Measurements from ENCODE around the gene HJURP.

The HJURP gene

DNA sequence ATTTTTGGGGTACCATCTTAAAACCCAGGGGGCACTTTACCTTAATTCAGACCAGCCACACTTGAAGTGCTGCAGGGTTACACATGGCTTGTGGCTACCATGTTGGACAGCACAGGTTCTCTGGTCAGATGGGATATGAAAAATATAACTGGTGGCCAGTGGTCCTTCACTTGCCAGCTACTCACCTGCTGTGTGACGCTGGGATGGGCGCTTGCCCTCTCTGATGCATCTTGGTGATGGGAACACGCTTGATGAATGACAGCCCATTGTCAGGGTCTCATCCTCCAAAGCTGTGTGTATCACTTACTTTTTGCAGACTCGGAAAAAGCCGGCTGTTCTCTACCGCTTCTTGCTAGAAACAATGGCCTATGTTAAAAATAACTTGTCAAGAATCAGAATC, 22.5 kb downstream of the HJURP start:
- Histone ChIP-seq H3K36me3 (ENCODE audit: control insufficient read depth, insufficient read depth, low read length) (peaks cover 10% of the 10 kb centered on the region), H3K9ac (ENCODE audit: low read length) (no peak overlapping the region), H3K79me2 (ENCODE audit: control insufficient read depth, insufficient read depth, low read length) (no peaks in the 10 kb centered on the region), H3K4ac (ENCODE audit: low read depth, low read length) (no peak overlapping the region), H2BK120ac (ENCODE audit: low read depth, low read length) (no peak overlapping the region), H3K23ac (ENCODE audit: low read length) (no peak overlapping the region), H3K4me2 (ENCODE audit: low read length) (no peak overlapping the region), H3K27ac (ENCODE audit: low read depth, low read length) (no peak overlapping the region), H3K79me1 (ENCODE audit: low read length) (peaks cover 3% of the 10 kb centered on the region), H2AK5ac (ENCODE audit: low read length) (no peak overlapping the region), H4K8ac (ENCODE audit: low read depth, low read length) (no peak overlapping the region), H4K5ac (ENCODE audit: low read length) (no peak overlapping the region), H3K18ac (ENCODE audit: low read length) (no peak overlapping the region), H2BK15ac (replicated peaks; ENCODE audit: low read depth) (no peak overlapping the region), H2BK5ac (ENCODE audit: low read length) (no peak overlapping the region), H3K56ac (ENCODE audit: low read length) (no peak overlapping the region), H3K27me3 (ENCODE audit: insufficient read depth, low read length, poor library complexity) (no peaks in the 10 kb centered on the region), H3K4me1 (ENCODE audit: control insufficient read depth, low read depth, low read length) (no peaks in the 10 kb centered on the region), H3K4me3 (ENCODE audit: low read length) (no peak overlapping the region)
- no CpG with 5 or more reads among the region's 6 CpGs for WGBS (ENCODE audit: extremely low coverage, insufficient coverage, low lambda C conversion rate)
- DNase-seq = no peak

DNA sequence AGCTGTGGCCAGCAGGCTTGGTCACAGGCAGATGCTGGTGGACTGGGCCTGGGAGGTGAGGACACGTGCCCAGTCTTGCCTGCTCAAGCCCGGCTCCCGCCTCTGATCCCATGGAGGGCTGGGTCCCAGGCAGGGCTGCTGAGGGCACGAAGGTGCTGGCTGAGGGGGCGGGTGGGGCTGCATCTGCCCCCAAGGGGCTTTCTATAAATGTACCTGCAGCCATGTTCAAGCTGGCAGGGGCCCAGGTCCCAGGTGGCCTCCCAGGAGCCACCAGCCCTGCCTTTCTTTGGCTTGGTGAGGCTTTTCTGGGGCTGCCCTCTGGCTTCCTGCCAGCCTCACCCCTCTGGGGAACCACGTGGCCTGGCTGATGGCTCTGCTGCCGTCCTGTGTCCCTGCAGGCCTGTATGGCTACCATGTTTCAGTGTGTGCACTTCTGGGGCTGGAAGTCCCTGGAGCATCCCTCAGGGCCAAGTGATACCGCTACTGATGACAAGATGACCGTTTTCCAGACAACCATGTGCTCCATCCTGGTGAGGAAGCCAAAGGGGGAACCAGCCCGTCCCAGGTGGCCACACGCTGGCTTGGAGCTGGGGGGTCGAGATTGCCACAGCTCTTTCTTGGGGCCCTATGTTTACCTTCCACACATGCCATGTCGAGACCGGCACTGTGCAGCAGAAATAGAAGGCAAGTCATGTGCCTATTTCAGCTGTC, 23.2 kb downstream of the HJURP start:
- peaks cover 7% of the 10 kb centered on the region for H3K36me3 ChIP-seq (ENCODE audit: control insufficient read depth, insufficient read depth, low read length)
- WGBS (ENCODE audit: extremely low coverage, insufficient coverage, low lambda C conversion rate) = no CpG with 5 or more reads among the region's 14 CpGs
- H3K79me2 ChIP-seq (ENCODE audit: control insufficient read depth, insufficient read depth, low read length) = no peaks in the 10 kb centered on the region
- no peak overlapping the region for H2AK5ac ChIP-seq (ENCODE audit: low read length)
- no peak overlapping the region for H3K9ac ChIP-seq (ENCODE audit: low read length)
- H4K5ac ChIP-seq (ENCODE audit: low read length) = no peak overlapping the region
- H3K4me1 ChIP-seq (ENCODE audit: control insufficient read depth, low read depth, low read length) = no peaks in the 10 kb centered on the region
- no peak overlapping the region for H3K18ac ChIP-seq (ENCODE audit: low read length)
- H3K79me1 ChIP-seq (ENCODE audit: low read length) = peaks cover 2% of the 10 kb centered on the region
- no peak overlapping the region for H3K4me2 ChIP-seq (ENCODE audit: low read length)
- no peak overlapping the region for H4K8ac ChIP-seq (ENCODE audit: low read depth, low read length)
- no peak overlapping the region for H3K4ac ChIP-seq (ENCODE audit: low read depth, low read length)
- H3K23ac ChIP-seq (ENCODE audit: low read length) = no peak overlapping the region
- H3K27me3 ChIP-seq (ENCODE audit: insufficient read depth, low read length, poor library complexity) = no peaks in the 10 kb centered on the region
- no peak overlapping the region for H3K4me3 ChIP-seq (ENCODE audit: low read length)
- H3K56ac ChIP-seq (ENCODE audit: low read length) = no peak overlapping the region
- no peak for DNase-seq
- no peak overlapping the region for H2BK120ac ChIP-seq (ENCODE audit: low read depth, low read length)
- H2BK15ac ChIP-seq (replicated peaks; ENCODE audit: low read depth) = no peak overlapping the region
- no peak overlapping the region for H2BK5ac ChIP-seq (ENCODE audit: low read length)
- no peak overlapping the region for H3K27ac ChIP-seq (ENCODE audit: low read depth, low read length)

DNA sequence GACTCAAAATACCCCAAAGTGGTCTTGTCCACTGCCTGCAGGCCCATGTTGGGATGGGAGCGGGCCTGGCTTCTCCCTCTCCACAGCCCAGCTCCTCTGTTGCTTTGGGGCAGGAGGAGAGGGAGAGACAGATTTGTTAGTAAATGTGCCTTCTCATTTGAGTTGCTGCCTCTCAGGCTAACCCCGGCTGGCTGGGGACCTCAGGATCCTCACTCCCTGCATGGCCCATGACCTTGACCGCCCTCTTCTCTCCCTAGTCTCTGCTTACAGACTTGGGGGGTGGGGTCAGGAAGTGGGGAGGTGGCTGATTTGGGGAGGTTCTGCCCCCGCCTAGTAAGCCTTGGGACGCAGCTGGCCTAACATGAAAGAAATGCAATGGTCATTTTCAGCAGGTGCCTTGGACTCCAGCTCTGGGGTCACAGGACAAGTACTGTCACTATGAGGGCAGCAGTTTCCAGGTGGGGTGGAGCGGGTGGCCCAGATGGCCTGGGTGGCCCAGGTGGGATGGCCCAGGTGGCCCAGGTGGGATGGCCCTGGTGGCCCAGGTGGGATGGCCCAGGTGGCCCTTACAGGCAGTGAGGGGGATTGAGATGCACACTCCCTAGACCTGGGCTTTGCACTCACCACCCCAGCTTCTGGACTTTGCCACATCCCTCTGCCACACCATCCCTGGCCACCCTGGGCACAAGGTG, 24.1 kb downstream of the HJURP start:
- Histone ChIP-seq H3K56ac (ENCODE audit: low read length) (no peak overlapping the region), H3K4me2 (ENCODE audit: low read length) (no peak overlapping the region), H3K18ac (ENCODE audit: low read length) (no peak overlapping the region), H3K27ac (ENCODE audit: low read depth, low read length) (no peak overlapping the region), H3K36me3 (ENCODE audit: control insufficient read depth, insufficient read depth, low read length) (peaks cover 2% of the 10 kb centered on the region), H2BK5ac (ENCODE audit: low read length) (no peak overlapping the region), H4K8ac (ENCODE audit: low read depth, low read length) (no peak overlapping the region), H2AK5ac (ENCODE audit: low read length) (no peak overlapping the region), H4K5ac (ENCODE audit: low read length) (no peak overlapping the region), H2BK120ac (ENCODE audit: low read depth, low read length) (no peak overlapping the region), H2BK15ac (replicated peaks; ENCODE audit: low read depth) (no peak overlapping the region), H3K9ac (ENCODE audit: low read length) (no peak overlapping the region), H3K79me1 (ENCODE audit: low read length) (no peaks in the 10 kb centered on the region), H3K4ac (ENCODE audit: low read depth, low read length) (no peak overlapping the region), H3K27me3 (ENCODE audit: insufficient read depth, low read length, poor library complexity) (no peaks in the 10 kb centered on the region), H3K23ac (ENCODE audit: low read length) (no peak overlapping the region), H3K79me2 (ENCODE audit: control insufficient read depth, insufficient read depth, low read length) (no peaks in the 10 kb centered on the region), H3K4me1 (ENCODE audit: control insufficient read depth, low read depth, low read length) (no peaks in the 10 kb centered on the region), H3K4me3 (ENCODE audit: low read length) (no peak overlapping the region)
- no CpG with 5 or more reads among the region's 6 CpGs for WGBS (ENCODE audit: extremely low coverage, insufficient coverage, low lambda C conversion rate)
- DNase-seq = no peak

DNA sequence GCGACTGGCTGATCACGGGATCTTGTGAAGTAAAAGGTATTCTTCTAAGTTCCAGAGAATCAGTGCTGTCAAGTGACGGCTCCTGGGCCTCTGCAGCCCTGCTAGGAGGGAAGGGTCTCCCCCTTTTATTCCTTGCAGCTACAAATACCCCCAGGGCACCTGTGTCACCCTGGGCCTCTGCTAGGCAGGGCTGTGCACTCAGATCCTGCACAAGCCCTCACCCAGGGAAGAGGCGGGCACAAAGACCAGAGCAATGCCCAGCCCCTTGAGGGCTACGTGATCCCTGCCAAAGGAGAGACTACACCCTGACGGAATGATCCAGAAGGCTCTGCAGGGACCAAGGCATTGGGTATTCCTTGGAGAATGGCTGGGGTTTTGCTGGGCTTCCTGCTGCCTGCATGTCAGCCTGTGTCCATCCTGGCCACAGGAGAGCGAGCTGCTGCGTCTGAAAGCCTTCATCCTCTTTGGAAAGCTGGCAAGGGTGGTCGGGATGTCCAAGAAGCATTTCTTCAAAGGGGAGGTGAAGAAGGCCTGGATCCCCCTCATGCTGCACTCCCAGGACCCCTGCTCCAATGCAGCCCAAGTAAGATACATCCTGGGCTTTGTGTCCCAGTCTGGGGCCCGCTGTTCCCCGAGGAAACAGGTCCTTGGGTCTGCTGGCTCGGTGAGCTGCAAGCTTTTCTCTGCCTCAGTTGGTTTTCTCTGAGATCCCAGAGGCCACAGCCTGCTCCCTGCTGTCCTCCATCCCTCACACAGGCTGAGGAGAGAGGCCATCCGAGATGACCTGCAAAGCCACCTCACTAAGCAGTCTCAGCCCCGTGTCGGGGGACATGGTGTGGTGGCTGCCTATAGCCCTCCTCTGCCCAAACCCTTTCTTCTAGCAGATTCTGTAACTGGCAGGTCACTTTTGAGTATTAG, 24.9 kb downstream of the HJURP start:
- H3K4me2 ChIP-seq (ENCODE audit: low read length) = no peak overlapping the region
- no peak overlapping the region for H3K4ac ChIP-seq (ENCODE audit: low read depth, low read length)
- H3K36me3 ChIP-seq (ENCODE audit: control insufficient read depth, insufficient read depth, low read length) = no peaks in the 10 kb centered on the region
- no peak overlapping the region for H4K5ac ChIP-seq (ENCODE audit: low read length)
- no peak overlapping the region for H2AK5ac ChIP-seq (ENCODE audit: low read length)
- no peaks in the 10 kb centered on the region for H3K79me2 ChIP-seq (ENCODE audit: control insufficient read depth, insufficient read depth, low read length)
- H2BK120ac ChIP-seq (ENCODE audit: low read depth, low read length) = no peak overlapping the region
- H2BK5ac ChIP-seq (ENCODE audit: low read length) = no peak overlapping the region
- no peak for DNase-seq
- no CpG with 5 or more reads among the region's 15 CpGs for WGBS (ENCODE audit: extremely low coverage, insufficient coverage, low lambda C conversion rate)
- no peaks in the 10 kb centered on the region for H3K27me3 ChIP-seq (ENCODE audit: insufficient read depth, low read length, poor library complexity)
- no peak overlapping the region for H3K56ac ChIP-seq (ENCODE audit: low read length)
- no peak overlapping the region for H3K18ac ChIP-seq (ENCODE audit: low read length)
- H4K8ac ChIP-seq (ENCODE audit: low read depth, low read length) = no peak overlapping the region
- no peak overlapping the region for H3K9ac ChIP-seq (ENCODE audit: low read length)
- H3K4me3 ChIP-seq (ENCODE audit: low read length) = no peak overlapping the region
- H3K79me1 ChIP-seq (ENCODE audit: low read length) = no peaks in the 10 kb centered on the region
- H3K27ac ChIP-seq (ENCODE audit: low read depth, low read length) = no peak overlapping the region
- no peaks in the 10 kb centered on the region for H3K4me1 ChIP-seq (ENCODE audit: control insufficient read depth, low read depth, low read length)
- H3K23ac ChIP-seq (ENCODE audit: low read length) = no peak overlapping the region
- no peak overlapping the region for H2BK15ac ChIP-seq (replicated peaks; ENCODE audit: low read depth)

DNA sequence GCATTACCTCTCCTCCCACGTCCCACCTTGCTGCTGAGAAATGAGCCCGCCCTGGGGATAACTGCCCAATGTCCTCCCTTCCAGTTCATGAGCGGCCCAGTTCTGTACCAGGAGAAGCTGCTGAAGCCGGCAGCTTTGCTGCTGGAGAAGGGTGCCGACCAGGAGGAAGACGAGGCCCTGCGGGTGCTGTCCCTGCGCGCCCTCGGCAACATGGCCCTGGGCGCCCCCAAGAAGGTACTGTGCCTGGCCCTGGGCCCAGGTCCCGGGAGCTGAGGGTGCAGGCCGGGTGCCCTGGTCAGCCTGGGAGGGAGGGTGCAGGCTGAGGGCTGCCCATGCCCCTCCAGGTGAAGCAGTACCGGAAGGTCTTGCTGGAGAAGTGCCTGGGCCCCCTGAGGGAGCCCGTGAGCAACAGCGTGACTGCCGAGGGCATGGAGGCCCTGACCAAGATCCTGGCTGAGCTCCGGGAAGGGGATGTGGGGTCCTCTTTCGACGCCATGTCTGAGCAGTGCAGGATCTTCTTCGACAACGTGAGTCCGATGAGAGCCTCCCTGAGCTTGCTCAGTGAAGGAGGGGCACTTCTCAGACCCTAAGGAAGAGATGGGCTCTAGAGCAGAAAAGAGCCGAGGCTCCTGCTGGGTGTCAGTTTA, 25.7 kb downstream of the HJURP start:
- H2BK5ac ChIP-seq (ENCODE audit: low read length) = no peak overlapping the region
- DNase-seq = no peak
- no peaks in the 10 kb centered on the region for H3K79me1 ChIP-seq (ENCODE audit: low read length)
- no peak overlapping the region for H3K23ac ChIP-seq (ENCODE audit: low read length)
- H3K79me2 ChIP-seq (ENCODE audit: control insufficient read depth, insufficient read depth, low read length) = no peaks in the 10 kb centered on the region
- no peaks in the 10 kb centered on the region for H3K27me3 ChIP-seq (ENCODE audit: insufficient read depth, low read length, poor library complexity)
- H3K4me2 ChIP-seq (ENCODE audit: low read length) = no peak overlapping the region
- no peak overlapping the region for H3K18ac ChIP-seq (ENCODE audit: low read length)
- no peaks in the 10 kb centered on the region for H3K36me3 ChIP-seq (ENCODE audit: control insufficient read depth, insufficient read depth, low read length)
- no peak overlapping the region for H3K9ac ChIP-seq (ENCODE audit: low read length)
- no CpG with 5 or more reads among the region's 24 CpGs for WGBS (ENCODE audit: extremely low coverage, insufficient coverage, low lambda C conversion rate)
- no peak overlapping the region for H3K4me3 ChIP-seq (ENCODE audit: low read length)
- H2BK120ac ChIP-seq (ENCODE audit: low read depth, low read length) = no peak overlapping the region
- H4K5ac ChIP-seq (ENCODE audit: low read length) = no peak overlapping the region
- H3K4ac ChIP-seq (ENCODE audit: low read depth, low read length) = no peak overlapping the region
- no peak overlapping the region for H2AK5ac ChIP-seq (ENCODE audit: low read length)
- no peak overlapping the region for H3K56ac ChIP-seq (ENCODE audit: low read length)
- no peak overlapping the region for H2BK15ac ChIP-seq (replicated peaks; ENCODE audit: low read depth)
- no peak overlapping the region for H4K8ac ChIP-seq (ENCODE audit: low read depth, low read length)
- H3K4me1 ChIP-seq (ENCODE audit: control insufficient read depth, low read depth, low read length) = no peaks in the 10 kb centered on the region
- H3K27ac ChIP-seq (ENCODE audit: low read depth, low read length) = no peak overlapping the region
